Measurements from ENCODE around the gene SMYD3. TPM values are rescaled to one million over a fixed set of nuclear protein-coding genes. Genes with fewer than 3 reads are reported as not detected.

Gene SMYD3
- polyA plus RNA-seq, 2 of the 4 experiments (the other 2 are of a cell fraction), result 18.2 to 35.2 TPM

- Histone ChIP-seq H3K27ac (no peak overlapping the region), H3K4me2 (no peak overlapping the region), H3K4me1 (no peaks in the 10 kb centered on the region), H3K4me3 (no peak overlapping the region), H3K9me3 (no peaks in the 10 kb centered on the region)
- ChIA-PET POLR2A (no interaction called here), CTCF (no interaction called here)
- TF ChIP-seq E2F6 (IDR thresholded peaks at IDR 0.05; ENCODE audit: borderline replicate concordance, low read depth) (no peak), RFX5 (IDR thresholded peaks at IDR 0.05) (no peak), KDM1A (IDR thresholded peaks at IDR 0.05; ENCODE audit: low read depth) (no peak), HMGXB4 (CRISPR knock-in tag; IDR thresholded peaks at IDR 0.05; ENCODE audit: borderline replicate concordance) (no peak), NR3C1 (IDR thresholded peaks at IDR 0.05) (no peak), FOXS1 (CRISPR knock-in tag; IDR thresholded peaks at IDR 0.05) (no peak), ESRRA (IDR thresholded peaks at IDR 0.05; ENCODE audit: borderline replicate concordance, low read length) (no peak), ZC3H11A (IDR thresholded peaks at IDR 0.05) (no peak), SMC3 (IDR thresholded peaks at IDR 0.05) (no peak), RNF2 (IDR thresholded peaks at IDR 0.05; ENCODE audit: borderline replicate concordance, low read depth) (no peak), CHD4 (IDR thresholded peaks at IDR 0.05; ENCODE audit: borderline replicate concordance) (no peak), CEBPB (IDR thresholded peaks at IDR 0.05) (no peak)
- TF ChIP-seq, protein P1, sequence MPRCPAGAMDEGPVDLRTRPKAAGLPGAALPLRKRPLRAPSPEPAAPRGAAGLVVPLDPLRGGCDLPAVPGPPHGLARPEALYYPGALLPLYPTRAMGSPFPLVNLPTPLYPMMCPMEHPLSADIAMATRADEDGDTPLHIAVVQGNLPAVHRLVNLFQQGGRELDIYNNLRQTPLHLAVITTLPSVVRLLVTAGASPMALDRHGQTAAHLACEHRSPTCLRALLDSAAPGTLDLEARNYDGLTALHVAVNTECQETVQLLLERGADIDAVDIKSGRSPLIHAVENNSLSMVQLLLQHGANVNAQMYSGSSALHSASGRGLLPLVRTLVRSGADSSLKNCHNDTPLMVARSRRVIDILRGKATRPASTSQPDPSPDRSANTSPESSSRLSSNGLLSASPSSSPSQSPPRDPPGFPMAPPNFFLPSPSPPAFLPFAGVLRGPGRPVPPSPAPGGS (IDR thresholded peaks at IDR 0.05), result no peak
- FAIRE-seq (no peak), ATAC-seq (no peak), DNase-seq (ENCODE audit: low read depth in 1 of 2, low spot score in 1 of 2) (no peak)
These were observed 380.5 kb downstream of the SMYD3 start for GRCh38 chr1:246126580-246126979.

- FAIRE-seq (no peak), DNase-seq (ENCODE audit: low read depth in 1 of 2, low spot score in 1 of 2) (no peak), ATAC-seq (no peak)
- no peak for TF ChIP-seq RAD21 (conservative IDR thresholded peaks at IDR 0.05 in 1 of 2, IDR thresholded peaks at IDR 0.05 in 1 of 2)
- no peak for TF ChIP-seq JUN (IDR thresholded peaks at IDR 0.05)
- no peak for TF ChIP-seq CBX2 (IDR thresholded peaks at IDR 0.05; ENCODE audit: borderline replicate concordance, low read depth)
- TF ChIP-seq RNF2 (IDR thresholded peaks at IDR 0.05; ENCODE audit: borderline replicate concordance, low read depth), result no peak
- no peak for TF ChIP-seq POLR2A (IDR thresholded peaks at IDR 0.05; ENCODE audit: low read length)
- no peak for TF ChIP-seq ATOH8 (CRISPR knock-in tag; IDR thresholded peaks at IDR 0.05; ENCODE audit: low read depth)
- no peak for TF ChIP-seq CHD4 (IDR thresholded peaks at IDR 0.05; ENCODE audit: borderline replicate concordance)
- TF ChIP-seq NFE2L2 (conservative IDR thresholded peaks at IDR 0.05; ENCODE audit: low read length), result no peak
- TF ChIP-seq CEBPB (IDR thresholded peaks at IDR 0.05), result no peak
- TF ChIP-seq CBX8 (IDR thresholded peaks at IDR 0.05), result no peak
- TF ChIP-seq, protein P1 (IDR thresholded peaks at IDR 0.05), result no peak
- TF ChIP-seq, protein P2, sequence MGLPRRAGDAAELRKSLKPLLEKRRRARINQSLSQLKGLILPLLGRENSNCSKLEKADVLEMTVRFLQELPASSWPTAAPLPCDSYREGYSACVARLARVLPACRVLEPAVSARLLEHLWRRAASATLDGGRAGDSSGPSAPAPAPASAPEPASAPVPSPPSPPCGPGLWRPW (IDR thresholded peaks at IDR 0.05), result no peak
- no peak for TF ChIP-seq POLR2AphosphoS2 (conservative IDR thresholded peaks at IDR 0.05; ENCODE audit: low read length)
- TF ChIP-seq FOXS1 (CRISPR knock-in tag; IDR thresholded peaks at IDR 0.05), result no peak
- TF ChIP-seq RARB (CRISPR knock-in tag; IDR thresholded peaks at IDR 0.05), result no peak
- TF ChIP-seq KDM5A (IDR thresholded peaks at IDR 0.05), result no peak
- TF ChIP-seq NPAS2 (CRISPR knock-in tag; IDR thresholded peaks at IDR 0.05; ENCODE audit: borderline replicate concordance), result no peak
- TF ChIP-seq HOXA7 (CRISPR knock-in tag; IDR thresholded peaks at IDR 0.05), result no peak
- no peak for TF ChIP-seq KDM1A (IDR thresholded peaks at IDR 0.05; ENCODE audit: low read depth)
- ChIA-PET CTCF (interaction anchor here (1.0 to 1.6 kb wide), 2 partner anchors 12 to 112 kb away, joined by 3 to 5 read pairs; no protein-coding TSS in a partner anchor), POLR2A (no interaction called here)
- H3K4me1 ChIP-seq, result no peaks in the 10 kb centered on the region
- WGBS (ENCODE audit: missing lambda C conversion rate), result 96% methylated on average over 3 of the region's 3 CpGs
- H3K4me3 ChIP-seq, result no peak overlapping the region
- H3K9me3 ChIP-seq, result no peaks in the 10 kb centered on the region
- H3K4me2 ChIP-seq, result no peak overlapping the region
- H3K27ac ChIP-seq, result no peak overlapping the region
These were observed 385.0 kb downstream of the SMYD3 start for GRCh38 chr1:246122071-246122470.
